H9 (cell line): ENCODE data around the gene PPP2R3A. TPM values are rescaled to one million over a fixed set of nuclear protein-coding genes. Genes with fewer than 3 reads are reported as not detected.
A peak's percentile ranks its signal among the peaks of the same experiment; 100 is the strongest.

ENCODE experiments used
- DNase-seq: peaks from one replicate; pipeline ENCODE4 v3.0.0-alpha.2; 2017
- H2AFZ ChIP-seq: one replicate; pipeline ENCODE4 v1.6.1; 2013; ENCODE audit warnings: mild to moderate bottlenecking, low read length, control low read depth, moderate library complexity
- H2AK5ac ChIP-seq: 2 replicates; pipeline ENCODE4 v1.6.1; 2013; ENCODE audit warnings: low read length, control low read depth, mixed read lengths; ENCODE audit not compliant: insufficient read length
- H2BK120ac ChIP-seq: one replicate; pipeline ENCODE4 v1.6.1; 2013; ENCODE audit warnings: low read depth, mild to moderate bottlenecking, low read length, control low read depth, inconsistent platforms; ENCODE audit not compliant: poor library complexity, severe bottlenecking
- H2BK12ac ChIP-seq: 2 replicates; pipeline ENCODE4 v1.6.1; 2013; ENCODE audit warnings: low read length, control low read depth, mixed read lengths, low read depth; ENCODE audit not compliant: insufficient read length
- H2BK15ac ChIP-seq: 2 replicates; pipeline ENCODE4 v1.6.1; 2013; ENCODE audit warnings: low read depth, low read length, control low read depth
- H2BK20ac ChIP-seq: one replicate; pipeline ENCODE4 v1.6.1; 2013; ENCODE audit warnings: low read depth, mild to moderate bottlenecking, low read length, control low read depth, inconsistent platforms; ENCODE audit not compliant: poor library complexity, severe bottlenecking
- H2BK5ac ChIP-seq: 2 replicates; pipeline ENCODE4 v1.6.1; 2013; ENCODE audit warnings: low read length, control low read depth, mixed read lengths; ENCODE audit not compliant: insufficient read length
- H3K14ac ChIP-seq: 2 replicates; pipeline ENCODE4 v1.6.1; 2013; ENCODE audit warnings: low read length, control low read depth; ENCODE audit not compliant: insufficient read depth
- H3K18ac ChIP-seq: 2 replicates; pipeline ENCODE4 v1.6.1; 2013; ENCODE audit warnings: low read depth, mild to moderate bottlenecking, mixed read lengths, low read length, control low read depth; ENCODE audit not compliant: insufficient read length
- H3K23ac ChIP-seq: 2 replicates; pipeline ENCODE4 v1.6.1; 2013; ENCODE audit warnings: low read length, control low read depth, mixed read lengths, low read depth; ENCODE audit not compliant: insufficient read length
- H3K23me2 ChIP-seq: 2 replicates; pipeline ENCODE4 v1.6.1; 2013; ENCODE audit warnings: low read depth, mild to moderate bottlenecking, mixed read lengths, low read length, control low read depth; ENCODE audit not compliant: insufficient read length, poor library complexity, severe bottlenecking
- H3K27ac ChIP-seq: 2 replicates; pipeline ENCODE4 v1.5.1; 2013; ENCODE audit warnings: low read length, control low read depth, mixed read lengths, low read depth; ENCODE audit not compliant: insufficient read length
- H3K27me3 ChIP-seq: 2 replicates; pipeline ENCODE4 v1.6.1; 2013; ENCODE audit warnings: low read length, control low read depth, inconsistent platforms; ENCODE audit not compliant: insufficient read depth
- H3K4ac ChIP-seq: 2 replicates; pipeline ENCODE4 v1.6.1; 2013; ENCODE audit warnings: low read depth, mild to moderate bottlenecking, control low read depth, inconsistent platforms, low read length, moderate library complexity
- H3K4me1 ChIP-seq: 2 replicates; pipeline ENCODE4 v1.6.1; 2013; ENCODE audit warnings: low read length, control low read depth, inconsistent platforms; ENCODE audit not compliant: insufficient read depth
- H3K4me2 ChIP-seq: 2 replicates; pipeline ENCODE4 v1.6.1; 2013; ENCODE audit warnings: low read length, control low read depth, mixed read lengths; ENCODE audit not compliant: insufficient read length, insufficient read depth
- H3K56ac ChIP-seq: 2 replicates; pipeline ENCODE4 v1.6.1; 2013; ENCODE audit warnings: low read depth, mild to moderate bottlenecking, mixed read lengths, low read length, control low read depth; ENCODE audit not compliant: insufficient read length
- H3K79me1 ChIP-seq: 2 replicates; pipeline ENCODE4 v1.6.1; 2013; ENCODE audit warnings: low read depth, mild to moderate bottlenecking, moderate library complexity, low read length, control low read depth, inconsistent platforms; ENCODE audit not compliant: insufficient read depth, poor library complexity, severe bottlenecking
- H3K79me2 ChIP-seq: 2 replicates; pipeline ENCODE4 v1.6.1; 2013; ENCODE audit warnings: low read length, control low read depth, inconsistent platforms; ENCODE audit not compliant: insufficient read depth
- H3K9ac ChIP-seq: 2 replicates; pipeline ENCODE4 v1.6.1; 2013; ENCODE audit warnings: low read length, control low read depth, mixed read lengths; ENCODE audit not compliant: insufficient read length; ENCODE audit errors: extremely low read depth
- H3K9me3 ChIP-seq: one replicate; pipeline ENCODE4 v1.6.1; 2013; ENCODE audit warnings: low read depth, low read length, inconsistent platforms; ENCODE audit not compliant: control insufficient read depth
- H3T11ph ChIP-seq: one replicate; pipeline ENCODE4 v1.6.1; 2013; ENCODE audit warnings: mild to moderate bottlenecking, low read length, control low read depth, inconsistent platforms
- H4K20me1 ChIP-seq: one replicate; pipeline ENCODE4 v1.6.1; 2013; ENCODE audit not compliant: control insufficient read depth, insufficient read length, insufficient read depth
- H4K5ac ChIP-seq: 2 replicates; pipeline ENCODE4 v1.6.1; 2013; ENCODE audit warnings: low read depth, mild to moderate bottlenecking, mixed read lengths, low read length, control low read depth; ENCODE audit not compliant: insufficient read length
- H4K8ac ChIP-seq: replicated peaks from 2 replicates; pipeline ENCODE4 v1.6.1; 2013; ENCODE audit warnings: low read length, control low read depth, mixed read lengths, low read depth; ENCODE audit not compliant: insufficient read length
- H4K91ac ChIP-seq: 2 replicates; pipeline ENCODE4 v1.6.1; 2013; ENCODE audit warnings: low read depth, mild to moderate bottlenecking, moderate library complexity, mixed read lengths, low read length, control low read depth; ENCODE audit not compliant: insufficient read length
- H3K27ac Mint-ChIP-seq, 3 experiments: 2 replicates in 2 of 3; 3 replicates in 1 of 3; pipeline ENCODE4 v1.8.0; 2020 to 2021; ENCODE audit warnings: mixed read lengths in 3 of 3, mild to moderate bottlenecking in 1 of 3, moderate library complexity in 1 of 3
- H3K27me3 Mint-ChIP-seq: 2 replicates; pipeline ENCODE4 v1.8.0; 2021; ENCODE audit warnings: low read depth, mild to moderate bottlenecking, moderate library complexity, mixed read lengths
- H3K36me3 Mint-ChIP-seq, 3 experiments: 2 replicates in 2 of 3; 3 replicates in 1 of 3; pipeline ENCODE4 v1.8.0; 2020 to 2021; ENCODE audit warnings: low read depth in 3 of 3, mixed read lengths in 3 of 3; ENCODE audit not compliant: insufficient read depth in 1 of 3
- H3K4me1 Mint-ChIP-seq, 2 experiments: 2 replicates each; pipeline ENCODE4 v1.8.0; 2020; ENCODE audit warnings: mixed read lengths in 2 of 2
- H3K4me3 Mint-ChIP-seq, 2 experiments: 2 replicates in 1 of 2; 3 replicates in 1 of 2; pipeline ENCODE4 v1.8.0; 2020 to 2021; ENCODE audit warnings: mild to moderate bottlenecking in 2 of 2, mixed read lengths in 2 of 2, moderate library complexity in 1 of 2
- H3K9me3 Mint-ChIP-seq, 2 experiments: 2 replicates in 1 of 2; 3 replicates in 1 of 2; pipeline ENCODE4 v1.8.0; 2020; ENCODE audit warnings: mild to moderate bottlenecking in 2 of 2, mixed read lengths in 2 of 2, moderate library complexity in 1 of 2
- WGBS: extraction: QIAGEN DNeasy Blood & Tissue Kit; methylation state at CpG from one replicate; pipeline ENCODE4 v1.1.7; 2013; ENCODE audit warnings: missing lambda C conversion rate, low lambda C conversion rate, mixed read lengths; ENCODE audit not compliant: insufficient read length; ENCODE audit errors: extremely low coverage; 5-methylcytosine and 5-hydroxymethylcytosine counted together
- total RNA-seq: library from RNA; stranded (reverse); gene quantifications from 2 replicates; pipeline ENCODE4 v1.2.1, GENCODE V29; 2021
- TF ChIP-seq, protein P1 (sequence below): fragments of 200-600 bp; sonication (generic); conservative IDR thresholded peaks from 3 replicates; pipeline ENCODE4 v1.8.0; 2021; ENCODE audit warnings: antibody characterized with exemption, mild to moderate bottlenecking

PPP2R3A gene
- total RNA-seq, 1 experiment from 2014 or later, result 12.4 TPM

DNA sequence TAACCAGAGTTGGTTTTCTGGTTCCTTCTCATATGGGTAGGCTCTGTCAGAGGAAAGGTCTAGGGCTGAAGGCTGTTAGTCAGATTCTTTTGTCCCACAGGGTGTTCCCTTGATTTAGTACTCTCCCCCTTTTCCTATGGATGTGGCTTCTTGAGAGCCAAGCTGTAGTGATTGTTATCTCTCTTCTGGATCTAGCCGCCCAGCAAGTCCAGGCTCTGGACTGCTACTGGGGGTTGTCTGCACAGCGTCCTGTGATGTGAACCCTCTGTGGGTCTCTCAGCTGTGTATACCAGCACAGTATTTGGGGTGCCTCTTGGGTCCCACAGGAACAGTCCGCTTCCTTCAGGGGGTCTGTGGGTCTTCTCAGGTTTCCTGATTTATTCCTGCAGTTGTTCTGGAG is 70.8 kb downstream of the PPP2R3A start:
- Histone ChIP-seq H3K79me1 (no peaks in the 10 kb centered on the region), H4K5ac (no peak overlapping the region), H3T11ph (no peak overlapping the region), H2AK5ac (no peak overlapping the region), H3K14ac (no peak overlapping the region), H3K27me3 (no peaks in the 10 kb centered on the region), H4K91ac (no peak overlapping the region), H3K56ac (no peak overlapping the region), H3K23me2 (no peaks in the 10 kb centered on the region), H3K79me2 (no peaks in the 10 kb centered on the region), H2AFZ (no peak overlapping the region), H3K4ac (no peak overlapping the region), H2BK120ac (no peak overlapping the region), H2BK12ac (no peak overlapping the region), H2BK5ac (no peak overlapping the region), H3K4me2 (no peak overlapping the region), H4K8ac (no peak overlapping the region), H2BK15ac (no peak overlapping the region), H2BK20ac (no peak overlapping the region), H3K9me3 (no peaks in the 10 kb centered on the region), H3K18ac (no peak overlapping the region), H3K23ac (no peak overlapping the region), H4K20me1 (no peaks in the 10 kb centered on the region), H3K27ac (no peak overlapping the region), H3K9ac (no peak overlapping the region), H3K4me1 (no peaks in the 10 kb centered on the region)
- no peaks in the 10 kb centered on the region for H3K4me1 Mint-ChIP-seq
- TF ChIP-seq, protein P1, sequence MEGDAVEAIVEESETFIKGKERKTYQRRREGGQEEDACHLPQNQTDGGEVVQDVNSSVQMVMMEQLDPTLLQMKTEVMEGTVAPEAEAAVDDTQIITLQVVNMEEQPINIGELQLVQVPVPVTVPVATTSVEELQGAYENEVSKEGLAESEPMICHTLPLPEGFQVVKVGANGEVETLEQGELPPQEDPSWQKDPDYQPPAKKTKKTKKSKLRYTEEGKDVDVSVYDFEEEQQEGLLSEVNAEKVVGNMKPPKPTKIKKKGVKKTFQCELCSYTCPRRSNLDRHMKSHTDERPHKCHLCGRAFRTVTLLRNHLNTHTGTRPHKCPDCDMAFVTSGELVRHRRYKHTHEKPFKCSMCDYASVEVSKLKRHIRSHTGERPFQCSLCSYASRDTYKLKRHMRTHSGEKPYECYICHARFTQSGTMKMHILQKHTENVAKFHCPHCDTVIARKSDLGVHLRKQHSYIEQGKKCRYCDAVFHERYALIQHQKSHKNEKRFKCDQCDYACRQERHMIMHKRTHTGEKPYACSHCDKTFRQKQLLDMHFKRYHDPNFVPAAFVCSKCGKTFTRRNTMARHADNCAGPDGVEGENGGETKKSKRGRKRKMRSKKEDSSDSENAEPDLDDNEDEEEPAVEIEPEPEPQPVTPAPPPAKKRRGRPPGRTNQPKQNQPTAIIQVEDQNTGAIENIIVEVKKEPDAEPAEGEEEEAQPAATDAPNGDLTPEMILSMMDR, result no peak
- peaks cover 0 to 9% of the 10 kb centered on the region in 2 experiments; a peak in 4 of 5 replicates for H3K9me3 Mint-ChIP-seq
- no peak overlapping the region for H3K4me3 Mint-ChIP-seq
- DNase-seq, result no peak
- H3K27me3 Mint-ChIP-seq, result no peaks in the 10 kb centered on the region
- peaks cover 11 to 16% (median 15%) of the 10 kb centered on the region in 3 experiments for H3K36me3 Mint-ChIP-seq
- no CpG with 5 or more reads among the region's 3 CpGs for WGBS
- 0 out of 7 replicates have a peak overlapping the region, but pooled peaks of 1 of the 3 experiments have one; percentile 16 for H3K27ac Mint-ChIP-seq
